HL-60/S4 treated with phorbol 12-myristate 13-acetate at 8.2 ng/mL for 4 days and 3 days (cell line): ENCODE measurements around the gene IRX2.

ENCODE experiments used
- in situ Hi-C: fragments of 300-500 bp; cut with MboI; formaldehyde crosslinking; loops from 2 replicates; pipeline ENCODE4 v1.15.0; 2022; ENCODE audit warnings: low sequenced_read_pairs

IRX2 gene

GRCh38 chr5:2721385-2722138 lies 29.9 kb downstream of the IRX2 start:
- in situ Hi-C loops = no loop called here

GRCh38 chr5:2719332-2719731 lies 32.1 kb downstream of the IRX2 start:
- in situ Hi-C loops = no loop called here

GRCh38 chr5:2718115-2718514 lies 33.4 kb downstream of the IRX2 start:
- in situ Hi-C loops = no loop called here

GRCh38 chr5:2715856-2716255 lies 35.6 kb downstream of the IRX2 start:
- in situ Hi-C loops = no loop called here

- in situ Hi-C loops = no loop called here
Measured at GRCh38 chr5:2714805-2715204, 36.7 kb downstream of the IRX2 start.

GRCh38 chr5:2714026-2714425 lies 37.5 kb downstream of the IRX2 start:
- in situ Hi-C loops = no loop called here

GRCh38 chr5:2711446-2712425 lies 39.7 kb downstream of the IRX2 start:
- in situ Hi-C loops = no loop called here

- in situ Hi-C loops = no loop called here
Measured at GRCh38 chr5:2710910-2711309, 40.6 kb downstream of the IRX2 start.

- in situ Hi-C loops = no loop called here
Measured at GRCh38 chr5:2709976-2710689, 41.3 kb downstream of the IRX2 start.

GRCh38 chr5:2708751-2709150 lies 42.7 kb downstream of the IRX2 start:
- in situ Hi-C loops = no loop called here

GRCh38 chr5:2708132-2708531 lies 43.3 kb downstream of the IRX2 start:
- in situ Hi-C loops = no loop called here

- in situ Hi-C loops = no loop called here
Measured at GRCh38 chr5:2705861-2706260, 45.6 kb downstream of the IRX2 start.

- in situ Hi-C loops = no loop called here
Measured at GRCh38 chr5:2704806-2705645, 46.5 kb downstream of the IRX2 start.

- in situ Hi-C loops = no loop called here
Measured at GRCh38 chr5:2704111-2704510, 47.4 kb downstream of the IRX2 start.

- in situ Hi-C loops = no loop called here
Measured at GRCh38 chr5:2703615-2704014, 47.9 kb downstream of the IRX2 start.

- in situ Hi-C loops = no loop called here
Measured at GRCh38 chr5:2703041-2703440, 48.4 kb downstream of the IRX2 start.

- in situ Hi-C loops = no loop called here
Measured at GRCh38 chr5:2702096-2702879, 49.2 kb downstream of the IRX2 start.

GRCh38 chr5:2701592-2701991 lies 49.9 kb downstream of the IRX2 start:
- in situ Hi-C loops = no loop called here

GRCh38 chr5:2700876-2701275 lies 50.6 kb downstream of the IRX2 start:
- in situ Hi-C loops = no loop called here

- in situ Hi-C loops = no loop called here
Measured at GRCh38 chr5:2699686-2700085, 51.8 kb downstream of the IRX2 start.
